Immature natural killer cell (primary cell): ENCODE results near the gene PIP4K2B. TPM values are rescaled to one million over a fixed set of nuclear protein-coding genes. Genes with fewer than 3 reads are reported as not detected.

Source experiments
- DNase-seq, 3 donors: peaks; one replicate each; pipeline ENCODE4 v3.0.0; 2022; ENCODE audit warnings: mixed read lengths in 1 of 3
- H3K27ac Mint-ChIP-seq, 6 donors: one replicate each; pipeline ENCODE4 v1.8.0; 2020; ENCODE audit warnings: mixed read lengths in 6 of 6, mild to moderate bottlenecking in 5 of 6, inconsistent platforms in 4 of 6, moderate library complexity in 3 of 6
- H3K27me3 Mint-ChIP-seq, 3 donors: one replicate each; pipeline ENCODE4 v1.8.0; 2020 to 2021; ENCODE audit warnings: low read depth in 3 of 3, mild to moderate bottlenecking in 3 of 3, mixed read lengths in 3 of 3, moderate library complexity in 3 of 3, inconsistent platforms in 1 of 3
- H3K36me3 Mint-ChIP-seq, 3 donors: one replicate each; pipeline ENCODE4 v1.8.0; 2020; ENCODE audit warnings: mixed read lengths in 3 of 3, inconsistent platforms in 2 of 3, mild to moderate bottlenecking in 2 of 3
- H3K4me1 Mint-ChIP-seq, 2 donors: one replicate each; pipeline ENCODE4 v1.8.0; 2020; ENCODE audit warnings: inconsistent platforms in 2 of 2, mild to moderate bottlenecking in 2 of 2, mixed read lengths in 2 of 2, moderate library complexity in 1 of 2
- H3K4me3 Mint-ChIP-seq, 5 donors: one replicate each; pipeline ENCODE4 v1.8.0; 2020; ENCODE audit warnings: mild to moderate bottlenecking in 5 of 5, mixed read lengths in 5 of 5, inconsistent platforms in 3 of 5, moderate library complexity in 3 of 5
- H3K9me3 Mint-ChIP-seq, 6 donors: one replicate each; pipeline ENCODE4 v1.8.0; 2020; ENCODE audit warnings: mild to moderate bottlenecking in 6 of 6, mixed read lengths in 6 of 6, inconsistent platforms in 4 of 6, moderate library complexity in 3 of 6
- polyA plus RNA-seq, 3 donors: library from polyadenylated mRNA; unstranded; fragments of 300-500 nt; fragmentation: Illumina TruSeq; gene quantifications; one replicate each; pipeline ENCODE4 v1.2.3, GENCODE V29; 2021

The PIP4K2B gene
- polyA plus RNA-seq, 3 donors from 2014 or later, result 6.2 to 15.4 (median 12.5) TPM

- peak overlapping the region in 3 of 6 donors; percentile 50 to 79 (median 56) for H3K27ac Mint-ChIP-seq
Observed at GRCh38 chr17:38762231-38762630, 37.1 kb downstream of the PIP4K2B start.

GRCh38 chr17:38761612-38762011 lies 37.7 kb downstream of the PIP4K2B start:
- no peak overlapping the region for H3K4me3 Mint-ChIP-seq
- H3K9me3 Mint-ChIP-seq, result no peaks in the 10 kb centered on the region
- H3K4me1 Mint-ChIP-seq, result peaks cover 3 to 12% of the 10 kb centered on the region in 2 donors
- peaks cover 4 to 48% (median 22%) of the 10 kb centered on the region in 3 donors for H3K36me3 Mint-ChIP-seq
- DNase-seq, result peak in 1 of 3 donors; percentile 16
- H3K27me3 Mint-ChIP-seq, result no peaks in the 10 kb centered on the region
- peak overlapping the region in 4 of 6 donors; percentile 17 to 79 (median 40) for H3K27ac Mint-ChIP-seq

More at GRCh38 chr17:38762231-38762630, 37.1 kb downstream of the PIP4K2B start:
- Mint-ChIP-seq H3K27me3 (no peaks in the 10 kb centered on the region), H3K36me3 (peaks cover 4 to 54% (median 22%) of the 10 kb centered on the region in 3 donors), H3K4me1 (peaks cover 3 to 12% of the 10 kb centered on the region in 2 donors), H3K4me3 (no peak overlapping the region), H3K9me3 (no peaks in the 10 kb centered on the region)
- DNase-seq, result no peak

- Mint-ChIP-seq H3K4me3 (peak overlapping the region; percentile 97 to 100 (median 98)), H3K9me3 (peaks cover 0 to 3% (median 0%) of the 10 kb centered on the region in 6 donors), H3K27me3 (peaks cover 28 to 37% (median 34%) of the 10 kb centered on the region in 3 donors), H3K36me3 (peaks cover 4 to 15% (median 7%) of the 10 kb centered on the region in 3 donors), H3K27ac (peak overlapping the region; percentile 70 to 98 (median 82)), H3K4me1 (peaks cover 55 to 56% of the 10 kb centered on the region in 2 donors)
- DNase-seq, result no peak
Observed at GRCh38 chr17:38753071-38753506, 46.3 kb downstream of the PIP4K2B start.

- Mint-ChIP-seq H3K4me1 (peaks cover 55 to 58% of the 10 kb centered on the region in 2 donors), H3K36me3 (peaks cover 4 to 15% (median 7%) of the 10 kb centered on the region in 3 donors), H3K4me3 (peak within 1 kb of the TSS; percentile 97 to 100 (median 98)), H3K27me3 (peaks cover 28 to 39% (median 36%) of the 10 kb centered on the region in 3 donors), H3K27ac (peak within 1 kb of the TSS; percentile 89 to 99 (median 97)), H3K9me3 (peaks cover 0 to 3% (median 0%) of the 10 kb centered on the region in 6 donors)
- DNase-seq, result peak; percentile 94 to 96 (median 95)
Observed at GRCh38 chr17:38752308-38753070, 46.9 kb downstream of the PIP4K2B start, which contains the start of gene PSMB3. Gene PSMB3, plus strand, starts transcription at chr17:38752741. Its CDS starts 86 bp downstream, at chr17:38752827.

GRCh38 chr17:38751808-38752307 lies 47.5 kb downstream of the PIP4K2B start:
- Mint-ChIP-seq H3K36me3 (peaks cover 4 to 15% (median 7%) of the 10 kb centered on the region in 3 donors), H3K27me3 (peaks cover 28 to 39% (median 36%) of the 10 kb centered on the region in 3 donors), H3K4me3 (peak overlapping the region; percentile 97 to 100 (median 98)), H3K4me1 (peaks cover 55 to 59% of the 10 kb centered on the region in 2 donors), H3K9me3 (peaks cover 0 to 3% (median 0%) of the 10 kb centered on the region in 6 donors), H3K27ac (peak overlapping the region; percentile 89 to 99 (median 97))
- peak; percentile 81 to 87 (median 85) for DNase-seq

- DNase-seq, result no peak
- Mint-ChIP-seq H3K36me3 (peaks cover 4 to 14% (median 7%) of the 10 kb centered on the region in 3 donors), H3K27ac (peak overlapping the region in 5 of 6 donors; percentile 89 to 99 (median 97)), H3K4me3 (peak overlapping the region; percentile 97 to 100 (median 98)), H3K4me1 (peaks cover 61 to 65% of the 10 kb centered on the region in 2 donors), H3K9me3 (peaks cover 0 to 3% (median 0%) of the 10 kb centered on the region in 6 donors), H3K27me3 (peaks cover 34 to 42% (median 42%) of the 10 kb centered on the region in 3 donors)
Observed at GRCh38 chr17:38751144-38751807, 48.1 kb downstream of the PIP4K2B start.

- peaks cover 0 to 7% (median 3%) of the 10 kb centered on the region in 3 donors for H3K36me3 Mint-ChIP-seq
- peaks cover 56 to 61% of the 10 kb centered on the region in 2 donors for H3K4me1 Mint-ChIP-seq
- peak overlapping the region in 2 of 6 donors; percentile 89 to 99 for H3K27ac Mint-ChIP-seq
- H3K4me3 Mint-ChIP-seq, result peak overlapping the region; percentile 97 to 100 (median 98)
- no peak for DNase-seq
- peaks cover 39 to 47% (median 44%) of the 10 kb centered on the region in 3 donors for H3K27me3 Mint-ChIP-seq
- peaks cover 0 to 3% (median 0%) of the 10 kb centered on the region in 6 donors for H3K9me3 Mint-ChIP-seq
Observed at GRCh38 chr17:38750312-38751121, 48.8 kb downstream of the PIP4K2B start.

GRCh38 chr17:38750044-38750311 lies 49.4 kb downstream of the PIP4K2B start:
- no peak overlapping the region for H3K27ac Mint-ChIP-seq
- peaks cover 0 to 7% (median 3%) of the 10 kb centered on the region in 3 donors for H3K36me3 Mint-ChIP-seq
- H3K27me3 Mint-ChIP-seq, result peaks cover 39 to 52% (median 45%) of the 10 kb centered on the region in 3 donors
- peak overlapping the region; percentile 19 to 99 (median 77) for H3K4me3 Mint-ChIP-seq
- H3K4me1 Mint-ChIP-seq, result peaks cover 56 to 61% of the 10 kb centered on the region in 2 donors
- peaks cover 0 to 3% (median 0%) of the 10 kb centered on the region in 6 donors for H3K9me3 Mint-ChIP-seq
- DNase-seq, result no peak

- H3K36me3 Mint-ChIP-seq, result peaks cover 0 to 4% (median 3%) of the 10 kb centered on the region in 3 donors
- peaks cover 42 to 57% (median 47%) of the 10 kb centered on the region in 3 donors for H3K27me3 Mint-ChIP-seq
- no peak for DNase-seq
- peak overlapping the region; percentile 33 to 99 (median 75) for H3K4me3 Mint-ChIP-seq
- H3K27ac Mint-ChIP-seq, result peak overlapping the region in 1 of 6 donors; percentile 31
- peaks cover 0 to 3% (median 0%) of the 10 kb centered on the region in 6 donors for H3K9me3 Mint-ChIP-seq
- H3K4me1 Mint-ChIP-seq, result peaks cover 52 to 58% of the 10 kb centered on the region in 2 donors
Observed at GRCh38 chr17:38749223-38750043, 49.9 kb downstream of the PIP4K2B start.

- peak overlapping the region in 2 of 5 donors; percentile 50 to 60 for H3K4me3 Mint-ChIP-seq
- H3K27ac Mint-ChIP-seq, result no peak overlapping the region
- H3K36me3 Mint-ChIP-seq, result peaks cover 0 to 4% (median 3%) of the 10 kb centered on the region in 3 donors
- DNase-seq, result no peak
- H3K9me3 Mint-ChIP-seq, result peaks cover 0 to 3% (median 0%) of the 10 kb centered on the region in 6 donors
- H3K27me3 Mint-ChIP-seq, result peaks cover 42 to 57% (median 47%) of the 10 kb centered on the region in 3 donors
- H3K4me1 Mint-ChIP-seq, result peaks cover 48 to 56% of the 10 kb centered on the region in 2 donors
Observed at GRCh38 chr17:38748892-38749222, 50.5 kb downstream of the PIP4K2B start.

GRCh38 chr17:38748149-38748891 lies 51.0 kb downstream of the PIP4K2B start, which contains the start of gene PCGF2:
Gene PCGF2, minus strand, starts transcription at chr17:38748336. Its CDS starts 7,934 bp downstream, at chr17:38740402.
- DNase-seq, result no peak
- peaks cover 0 to 4% (median 0%) of the 10 kb centered on the region in 3 donors for H3K36me3 Mint-ChIP-seq
- H3K27me3 Mint-ChIP-seq, result peaks cover 42 to 59% (median 49%) of the 10 kb centered on the region in 3 donors
- H3K4me3 Mint-ChIP-seq, result peak within 1 kb of the TSS; percentile 37 to 77 (median 57)
- H3K4me1 Mint-ChIP-seq, result peaks cover 43 to 51% of the 10 kb centered on the region in 2 donors
- H3K27ac Mint-ChIP-seq, result no peak within 1 kb of the TSS
- peaks cover 0 to 3% (median 0%) of the 10 kb centered on the region in 6 donors for H3K9me3 Mint-ChIP-seq
